Trophoblast cell (in vitro differentiated cells and primary cell): ENCODE results near the gene GPRIN2.

ENCODE experiments used
- DNase-seq, 2 donors: peaks; one replicate each; pipeline ENCODE4 v3.0.0-alpha.2; 2016
- H2AFZ ChIP-seq: 2 replicates; pipeline ENCODE4 v1.6.1; 2013; ENCODE audit warnings: low read length, moderate library complexity, mild to moderate bottlenecking; ENCODE audit not compliant: insufficient read depth, poor library complexity
- H2AK5ac ChIP-seq: 2 replicates; pipeline ENCODE4 v1.6.1; 2013; ENCODE audit warnings: mild to moderate bottlenecking, low read length
- H2BK120ac ChIP-seq: 2 replicates; pipeline ENCODE4 v1.6.1; 2013; ENCODE audit warnings: low read length, mild to moderate bottlenecking, moderate library complexity; ENCODE audit not compliant: insufficient read depth, poor library complexity
- H2BK12ac ChIP-seq: 2 replicates; pipeline ENCODE4 v1.6.1; 2013; ENCODE audit warnings: mild to moderate bottlenecking, low read length, moderate library complexity
- H2BK5ac ChIP-seq: 2 replicates; pipeline ENCODE4 v1.6.1; 2013; ENCODE audit warnings: low read length, low read depth, moderate library complexity, mild to moderate bottlenecking; ENCODE audit not compliant: poor library complexity
- H3K14ac ChIP-seq: 2 replicates; pipeline ENCODE4 v1.6.1; 2013; ENCODE audit warnings: mild to moderate bottlenecking, low read length
- H3K18ac ChIP-seq: 2 replicates; pipeline ENCODE4 v1.6.1; 2013; ENCODE audit warnings: mild to moderate bottlenecking, low read length
- H3K23ac ChIP-seq: 2 replicates; pipeline ENCODE4 v1.6.1; 2013; ENCODE audit warnings: low read length
- H3K27ac ChIP-seq: 2 replicates; pipeline ENCODE4 v1.5.1; 2013; ENCODE audit warnings: low read depth, mild to moderate bottlenecking, inconsistent platforms, low read length, moderate library complexity
- H3K27me3 ChIP-seq: 2 replicates; pipeline ENCODE4 v1.6.1; 2013; ENCODE audit warnings: inconsistent platforms, mild to moderate bottlenecking, low read length, moderate library complexity; ENCODE audit not compliant: insufficient read depth
- H3K36me3 ChIP-seq, 2 experiments: 1 replicate in 1 of 2; 2 replicates in 1 of 2; pipeline ENCODE4 v1.6.1; 2013; ENCODE audit warnings: low read length in 2 of 2, mild to moderate bottlenecking in 2 of 2, moderate library complexity in 1 of 2; ENCODE audit not compliant: insufficient read depth in 2 of 2, control insufficient read depth in 1 of 2
- H3K4ac ChIP-seq: 2 replicates; pipeline ENCODE4 v1.6.1; 2013; ENCODE audit warnings: low read depth, mild to moderate bottlenecking, low read length, moderate library complexity
- H3K4me1 ChIP-seq, 2 experiments: 1 replicate in 1 of 2; 2 replicates in 1 of 2; pipeline ENCODE4 v1.6.1; 2013; ENCODE audit warnings: low read length in 2 of 2, mild to moderate bottlenecking in 2 of 2, moderate library complexity in 1 of 2; ENCODE audit not compliant: insufficient read depth in 2 of 2, control insufficient read depth in 1 of 2
- H3K4me2 ChIP-seq: 2 replicates; pipeline ENCODE4 v1.6.1; 2013; ENCODE audit warnings: inconsistent platforms, mild to moderate bottlenecking, low read length, moderate library complexity
- H3K4me3 ChIP-seq: 2 replicates; pipeline ENCODE4 v1.5.1; 2013; ENCODE audit warnings: mild to moderate bottlenecking, low read depth, low read length, inconsistent platforms
- H3K79me1 ChIP-seq: one replicate; pipeline ENCODE4 v1.6.1; 2013; ENCODE audit warnings: low read length
- H3K79me2 ChIP-seq: 2 replicates; pipeline ENCODE4 v1.6.1; 2013; ENCODE audit warnings: low read length, mild to moderate bottlenecking; ENCODE audit not compliant: control insufficient read depth, insufficient read depth, poor library complexity
- H3K9ac ChIP-seq: 2 replicates; pipeline ENCODE4 v1.6.1; 2013; ENCODE audit warnings: mild to moderate bottlenecking, low read length
- H3K9me3 ChIP-seq: 2 replicates; pipeline ENCODE4 v1.6.1; 2013; ENCODE audit warnings: low read depth, mild to moderate bottlenecking, control low read depth, inconsistent platforms, low read length; ENCODE audit not compliant: insufficient read depth
- H4K12ac ChIP-seq: 2 replicates; pipeline ENCODE4 v1.6.1; 2013; ENCODE audit warnings: low read depth, mild to moderate bottlenecking, low read length, moderate library complexity
- H4K8ac ChIP-seq: 2 replicates; pipeline ENCODE4 v1.6.1; 2013; ENCODE audit warnings: low read depth, mild to moderate bottlenecking, low read length, moderate library complexity
- H4K91ac ChIP-seq: one replicate; pipeline ENCODE4 v1.6.1; 2013; ENCODE audit warnings: low read depth, mild to moderate bottlenecking, low read length, moderate library complexity
- WGBS: extraction: QIAGEN DNeasy Blood & Tissue Kit; methylation state at CpG from one replicate; pipeline ENCODE4 v1.1.7; 2013; ENCODE audit warnings: missing lambda C conversion rate; ENCODE audit not compliant: insufficient read length, insufficient coverage; ENCODE audit errors: extremely low coverage; 5-methylcytosine and 5-hydroxymethylcytosine counted together

GPRIN2 gene

GRCh38 chr10:46544989-46545791 lies 11.3 kb downstream of the GPRIN2 start:
- Histone ChIP-seq H2BK120ac (no peak overlapping the region), H3K36me3 (no peaks in the 10 kb centered on the region), H3K4ac (no peak overlapping the region), H4K91ac (no peak overlapping the region), H3K9me3 (peaks cover 2% of the 10 kb centered on the region), H3K4me2 (no peak overlapping the region), H2AK5ac (no peak overlapping the region), H3K27ac (no peak overlapping the region), H3K27me3 (no peaks in the 10 kb centered on the region), H3K4me3 (no peak overlapping the region), H3K79me1 (peaks cover 4% of the 10 kb centered on the region), H3K23ac (no peak overlapping the region), H2AFZ (no peak overlapping the region), H3K9ac (no peak overlapping the region), H3K18ac (no peak overlapping the region), H3K4me1 (peaks cover 21 to 26% of the 10 kb centered on the region in 2 experiments), H3K14ac (no peak overlapping the region), H2BK5ac (no peak overlapping the region), H2BK12ac (no peak overlapping the region), H4K8ac (no peak overlapping the region), H3K79me2 (no peaks in the 10 kb centered on the region), H4K12ac (no peak overlapping the region)
- no CpG with 5 or more reads among the region's 3 CpGs for WGBS
- DNase-seq: no peak

GRCh38 chr10:46543466-46544377 lies 12.7 kb downstream of the GPRIN2 start:
- H2AFZ ChIP-seq: no peak overlapping the region
- no peak overlapping the region for H3K9ac ChIP-seq
- peaks cover 2% of the 10 kb centered on the region for H3K9me3 ChIP-seq
- H4K12ac ChIP-seq: no peak overlapping the region
- no CpG with 5 or more reads among the region's 14 CpGs for WGBS
- H3K4me3 ChIP-seq: no peak overlapping the region
- peaks cover 21 to 26% of the 10 kb centered on the region in 2 experiments for H3K4me1 ChIP-seq
- no peak overlapping the region for H2BK12ac ChIP-seq
- H2BK5ac ChIP-seq: no peak overlapping the region
- H3K36me3 ChIP-seq: no peaks in the 10 kb centered on the region
- H3K27me3 ChIP-seq: no peaks in the 10 kb centered on the region
- no peak overlapping the region for H3K18ac ChIP-seq
- H3K4me2 ChIP-seq: no peak overlapping the region
- H3K4ac ChIP-seq: no peak overlapping the region
- no peak overlapping the region for H3K14ac ChIP-seq
- H2AK5ac ChIP-seq: no peak overlapping the region
- DNase-seq: no peak
- H2BK120ac ChIP-seq: no peak overlapping the region
- no peak overlapping the region for H3K23ac ChIP-seq
- H4K8ac ChIP-seq: no peak overlapping the region
- H3K79me2 ChIP-seq: no peaks in the 10 kb centered on the region
- H3K79me1 ChIP-seq: peaks cover 4% of the 10 kb centered on the region
- no peak overlapping the region for H4K91ac ChIP-seq
- H3K27ac ChIP-seq: no peak overlapping the region

GRCh38 chr10:46542567-46543465 lies 13.6 kb downstream of the GPRIN2 start:
- H3K36me3 ChIP-seq: no peaks in the 10 kb centered on the region
- no peaks in the 10 kb centered on the region for H3K27me3 ChIP-seq
- H4K12ac ChIP-seq: no peak overlapping the region
- H3K23ac ChIP-seq: no peak overlapping the region
- H3K4me1 ChIP-seq: peaks cover 21 to 26% of the 10 kb centered on the region in 2 experiments
- no peak overlapping the region for H2BK120ac ChIP-seq
- H3K4me2 ChIP-seq: no peak overlapping the region
- no peaks in the 10 kb centered on the region for H3K79me2 ChIP-seq
- no CpG with 5 or more reads among the region's 7 CpGs for WGBS
- H3K4ac ChIP-seq: no peak overlapping the region
- H3K9ac ChIP-seq: no peak overlapping the region
- peaks cover 4% of the 10 kb centered on the region for H3K79me1 ChIP-seq
- no peak overlapping the region for H2AK5ac ChIP-seq
- no peak overlapping the region for H3K27ac ChIP-seq
- H4K91ac ChIP-seq: no peak overlapping the region
- H3K14ac ChIP-seq: no peak overlapping the region
- H2AFZ ChIP-seq: no peak overlapping the region
- H2BK12ac ChIP-seq: no peak overlapping the region
- H3K18ac ChIP-seq: no peak overlapping the region
- no peaks in the 10 kb centered on the region for H3K9me3 ChIP-seq
- no peak for DNase-seq
- H4K8ac ChIP-seq: no peak overlapping the region
- no peak overlapping the region for H2BK5ac ChIP-seq
- H3K4me3 ChIP-seq: no peak overlapping the region
